ENCODE data around the gene DLG1.

DLG1 gene

GRCh38 chr3:197261164-197261509 lies 37.3 kb downstream of the DLG1 start:
- TF ChIP-seq TEAD4 (IDR thresholded peaks at IDR 0.05) (no peak), TAF1 (IDR thresholded peaks at IDR 0.05; ENCODE audit: low read depth) (no peak), CEBPB (IDR thresholded peaks at IDR 0.05) (no peak), EGR1 (IDR thresholded peaks at IDR 0.05) (no peak), ZBTB7A (IDR thresholded peaks at IDR 0.05; ENCODE audit: low read depth) (no peak), NFIC (IDR thresholded peaks at IDR 0.05) (no peak), FOXM1 (IDR thresholded peaks at IDR 0.05; ENCODE audit: borderline replicate concordance, low read depth) (no peak), TCF12 (IDR thresholded peaks at IDR 0.05; ENCODE audit: low read depth) (no peak), YY1 (IDR thresholded peaks at IDR 0.05; ENCODE audit: low read depth) (no peak), EP300 (IDR thresholded peaks at IDR 0.05; ENCODE audit: borderline replicate concordance) (no peak), RAD21 (IDR thresholded peaks at IDR 0.05; ENCODE audit: low read depth) (no peak), CREB1 (IDR thresholded peaks at IDR 0.05; ENCODE audit: low read depth) (no peak), MAX (IDR thresholded peaks at IDR 0.05) (no peak)
- TF ChIP-seq, protein P1, sequence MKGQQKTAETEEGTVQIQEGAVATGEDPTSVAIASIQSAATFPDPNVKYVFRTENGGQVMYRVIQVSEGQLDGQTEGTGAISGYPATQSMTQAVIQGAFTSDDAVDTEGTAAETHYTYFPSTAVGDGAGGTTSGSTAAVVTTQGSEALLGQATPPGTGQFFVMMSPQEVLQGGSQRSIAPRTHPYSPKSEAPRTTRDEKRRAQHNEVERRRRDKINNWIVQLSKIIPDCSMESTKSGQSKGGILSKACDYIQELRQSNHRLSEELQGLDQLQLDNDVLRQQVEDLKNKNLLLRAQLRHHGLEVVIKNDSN (IDR thresholded peaks at IDR 0.05), result no peak
- TF ChIP-seq, protein P2, sequence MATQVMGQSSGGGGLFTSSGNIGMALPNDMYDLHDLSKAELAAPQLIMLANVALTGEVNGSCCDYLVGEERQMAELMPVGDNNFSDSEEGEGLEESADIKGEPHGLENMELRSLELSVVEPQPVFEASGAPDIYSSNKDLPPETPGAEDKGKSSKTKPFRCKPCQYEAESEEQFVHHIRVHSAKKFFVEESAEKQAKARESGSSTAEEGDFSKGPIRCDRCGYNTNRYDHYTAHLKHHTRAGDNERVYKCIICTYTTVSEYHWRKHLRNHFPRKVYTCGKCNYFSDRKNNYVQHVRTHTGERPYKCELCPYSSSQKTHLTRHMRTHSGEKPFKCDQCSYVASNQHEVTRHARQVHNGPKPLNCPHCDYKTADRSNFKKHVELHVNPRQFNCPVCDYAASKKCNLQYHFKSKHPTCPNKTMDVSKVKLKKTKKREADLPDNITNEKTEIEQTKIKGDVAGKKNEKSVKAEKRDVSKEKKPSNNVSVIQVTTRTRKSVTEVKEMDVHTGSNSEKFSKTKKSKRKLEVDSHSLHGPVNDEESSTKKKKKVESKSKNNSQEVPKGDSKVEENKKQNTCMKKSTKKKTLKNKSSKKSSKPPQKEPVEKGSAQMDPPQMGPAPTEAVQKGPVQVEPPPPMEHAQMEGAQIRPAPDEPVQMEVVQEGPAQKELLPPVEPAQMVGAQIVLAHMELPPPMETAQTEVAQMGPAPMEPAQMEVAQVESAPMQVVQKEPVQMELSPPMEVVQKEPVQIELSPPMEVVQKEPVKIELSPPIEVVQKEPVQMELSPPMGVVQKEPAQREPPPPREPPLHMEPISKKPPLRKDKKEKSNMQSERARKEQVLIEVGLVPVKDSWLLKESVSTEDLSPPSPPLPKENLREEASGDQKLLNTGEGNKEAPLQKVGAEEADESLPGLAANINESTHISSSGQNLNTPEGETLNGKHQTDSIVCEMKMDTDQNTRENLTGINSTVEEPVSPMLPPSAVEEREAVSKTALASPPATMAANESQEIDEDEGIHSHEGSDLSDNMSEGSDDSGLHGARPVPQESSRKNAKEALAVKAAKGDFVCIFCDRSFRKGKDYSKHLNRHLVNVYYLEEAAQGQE (IDR thresholded peaks at IDR 0.05; ENCODE audit: low read depth), result no peak

GRCh38 chr3:197260491-197261163 lies 37.8 kb downstream of the DLG1 start:
- TF ChIP-seq TAF1 (IDR thresholded peaks at IDR 0.05; ENCODE audit: low read depth), result no peak
- no peak for TF ChIP-seq YY1 (IDR thresholded peaks at IDR 0.05; ENCODE audit: low read depth)
- TF ChIP-seq CREB1 (IDR thresholded peaks at IDR 0.05; ENCODE audit: low read depth), result no peak
- TF ChIP-seq MAX (IDR thresholded peaks at IDR 0.05), result no peak
- no peak for TF ChIP-seq CEBPB (IDR thresholded peaks at IDR 0.05)
- no peak for TF ChIP-seq EP300 (IDR thresholded peaks at IDR 0.05; ENCODE audit: borderline replicate concordance)
- TF ChIP-seq, protein P2 (IDR thresholded peaks at IDR 0.05; ENCODE audit: low read depth), result no peak
- TF ChIP-seq TEAD4 (IDR thresholded peaks at IDR 0.05), result no peak
- no peak for TF ChIP-seq TCF12 (IDR thresholded peaks at IDR 0.05; ENCODE audit: low read depth)
- no peak for TF ChIP-seq NFIC (IDR thresholded peaks at IDR 0.05)

GRCh38 chr3:197259096-197259495 lies 39.3 kb downstream of the DLG1 start:
- TF ChIP-seq TAF1 (IDR thresholded peaks at IDR 0.05; ENCODE audit: low read depth) (no peak), ZBTB7A (IDR thresholded peaks at IDR 0.05; ENCODE audit: low read depth) (no peak), EP300 (IDR thresholded peaks at IDR 0.05; ENCODE audit: borderline replicate concordance) (no peak), MAX (IDR thresholded peaks at IDR 0.05) (no peak), CREB1 (IDR thresholded peaks at IDR 0.05; ENCODE audit: low read depth) (no peak)
- TF ChIP-seq, protein P1 (IDR thresholded peaks at IDR 0.05), result no peak

- TF ChIP-seq NFIC (IDR thresholded peaks at IDR 0.05), result no peak
- TF ChIP-seq MAX (IDR thresholded peaks at IDR 0.05), result no peak
- no peak for TF ChIP-seq FOXM1 (IDR thresholded peaks at IDR 0.05; ENCODE audit: borderline replicate concordance, low read depth)
- TF ChIP-seq CREB1 (IDR thresholded peaks at IDR 0.05; ENCODE audit: low read depth), result no peak
- TF ChIP-seq CEBPB (IDR thresholded peaks at IDR 0.05), result no peak
- TF ChIP-seq, protein P1 (IDR thresholded peaks at IDR 0.05), result no peak
- TF ChIP-seq EGR1 (IDR thresholded peaks at IDR 0.05), result no peak
Observed at GRCh38 chr3:197258168-197258755, 40.1 kb downstream of the DLG1 start.

GRCh38 chr3:197257711-197258110 lies 40.7 kb downstream of the DLG1 start:
- TF ChIP-seq RAD21 (IDR thresholded peaks at IDR 0.05; ENCODE audit: low read depth), result no peak
- no peak for TF ChIP-seq FOXM1 (IDR thresholded peaks at IDR 0.05; ENCODE audit: borderline replicate concordance, low read depth)
- no peak for TF ChIP-seq YY1 (IDR thresholded peaks at IDR 0.05; ENCODE audit: low read depth)
- no peak for TF ChIP-seq TEAD4 (IDR thresholded peaks at IDR 0.05)
- TF ChIP-seq MAX (IDR thresholded peaks at IDR 0.05), result no peak
- no peak for TF ChIP-seq ZBTB7A (IDR thresholded peaks at IDR 0.05; ENCODE audit: low read depth)
- TF ChIP-seq, protein P1 (IDR thresholded peaks at IDR 0.05), result no peak
- TF ChIP-seq, protein P2 (IDR thresholded peaks at IDR 0.05; ENCODE audit: low read depth), result no peak
- TF ChIP-seq NFIC (IDR thresholded peaks at IDR 0.05), result no peak
- no peak for TF ChIP-seq CEBPB (IDR thresholded peaks at IDR 0.05)
- no peak for TF ChIP-seq EP300 (IDR thresholded peaks at IDR 0.05; ENCODE audit: borderline replicate concordance)
- TF ChIP-seq TCF12 (IDR thresholded peaks at IDR 0.05; ENCODE audit: low read depth), result no peak
- no peak for TF ChIP-seq TAF1 (IDR thresholded peaks at IDR 0.05; ENCODE audit: low read depth)
- TF ChIP-seq EGR1 (IDR thresholded peaks at IDR 0.05), result no peak
- no peak for TF ChIP-seq CREB1 (IDR thresholded peaks at IDR 0.05; ENCODE audit: low read depth)
